Mammary epithelial cell (primary cell): ENCODE results near the gene TMEM271.

Source experiments
- CTCF ChIP-seq, 2 donors: IDR thresholded peaks in 1 of 2; conservative IDR thresholded peaks in 1 of 2; 2 replicates each; pipeline ENCODE4 v1.5.1; 2011 to 2012; ENCODE audit warnings: inconsistent platforms in 2 of 2, low read length in 2 of 2, mild to moderate bottlenecking in 2 of 2, control low read depth in 1 of 2, low read depth in 1 of 2; ENCODE audit not compliant: insufficient read depth in 1 of 2; ENCODE audit errors: extremely low read depth in 1 of 2
- EZH2 ChIP-seq: IDR thresholded peaks from 2 replicates; pipeline ENCODE4 v1.6.1; 2012; ENCODE audit warnings: low read length, inconsistent platforms, borderline replicate concordance

DNA sequence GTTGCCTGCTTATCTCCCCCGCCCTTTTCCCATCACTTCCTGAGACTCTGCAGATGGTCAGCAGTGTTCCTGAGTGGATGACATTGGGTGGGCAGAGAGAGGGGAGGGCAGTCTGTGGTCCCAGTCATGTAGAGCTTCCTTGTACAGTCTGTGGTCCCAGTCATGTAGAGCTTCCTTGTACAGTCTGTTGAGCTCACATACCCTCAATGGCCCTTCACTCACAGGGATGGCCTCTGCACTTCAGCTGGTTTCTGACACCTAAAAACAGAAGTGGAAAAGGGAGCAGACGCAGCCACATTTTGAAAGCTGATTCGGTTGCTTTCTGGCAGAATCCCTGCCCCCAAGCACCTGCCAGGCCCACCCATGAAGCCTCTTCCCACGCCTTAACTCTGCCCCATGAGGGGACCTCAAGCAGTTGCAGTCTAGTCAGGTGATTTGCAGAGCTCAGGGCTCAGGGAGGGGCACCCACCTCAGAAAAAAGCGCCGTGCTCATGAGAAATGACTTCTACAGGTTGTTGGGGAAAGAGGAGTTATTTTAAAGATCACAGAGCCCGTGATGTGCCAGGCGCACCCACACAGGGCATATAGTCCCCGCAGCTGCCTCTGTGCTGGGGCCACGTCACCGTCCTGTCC, 3.6 kb upstream of the TMEM271 start:
- TF ChIP-seq CTCF (conservative IDR thresholded peaks at IDR 0.05 in 1 of 2, IDR thresholded peaks at IDR 0.05 in 1 of 2; ENCODE audit: extremely low read depth in 1 of 2, insufficient read depth in 1 of 2, low read depth in 1 of 2, low read length in 2 of 2), result no peak
- no peak for TF ChIP-seq EZH2
